Calu3 (cell line): ENCODE results near the gene ARSK. TPM values are rescaled to one million over a fixed set of nuclear protein-coding genes. Genes with fewer than 3 reads are reported as not detected.

Source experiments
- BruUV-seq: library from RNA; stranded (reverse); fragments of 400-500 nt; replicated peaks from 2 replicates; lab custom pipeline; 2021; lab: Mats Ljungman, UMichigan
- CTCF ChIA-PET: fragments of 300-600 bp; sonication (Branson Sonifier 250); formaldehyde crosslinking; loops from one replicate; lab custom pipeline; 2022; ENCODE audit warnings: antibody characterized with exemption; lab: Charles Lee
- DNase-seq: peaks from one replicate; pipeline ENCODE4 v3.0.0; 2022
- H3K27ac Mint-ChIP-seq: one replicate; pipeline ENCODE4 v1.8.0; 2022; ENCODE audit warnings: mixed read lengths; ENCODE audit not compliant: unreplicated experiment
- H3K27me3 Mint-ChIP-seq: one replicate; pipeline ENCODE4 v1.8.0; 2022; ENCODE audit warnings: mixed read lengths; ENCODE audit not compliant: unreplicated experiment
- H3K36me3 Mint-ChIP-seq: one replicate; pipeline ENCODE4 v1.8.0; 2022; ENCODE audit warnings: mild to moderate bottlenecking, moderate library complexity, mixed read lengths; ENCODE audit not compliant: insufficient read depth, unreplicated experiment
- H3K4me1 Mint-ChIP-seq: one replicate; pipeline ENCODE4 v1.8.0; 2022; ENCODE audit warnings: mild to moderate bottlenecking, low read depth, mixed read lengths; ENCODE audit not compliant: unreplicated experiment
- H3K4me3 Mint-ChIP-seq: one replicate; pipeline ENCODE4 v1.8.0; 2022; ENCODE audit warnings: mild to moderate bottlenecking, low read depth, moderate library complexity, mixed read lengths; ENCODE audit not compliant: unreplicated experiment
- H3K9me3 Mint-ChIP-seq: one replicate; pipeline ENCODE4 v1.8.0; 2022; ENCODE audit warnings: low read depth, mixed read lengths; ENCODE audit not compliant: unreplicated experiment
- intact Hi-C: fragments of 100-400 bp; cut with micrococcal nuclease; formaldehyde crosslinking; loops from one replicate; pipeline ENCODE4 v1.10.0; 2022; ENCODE audit not compliant: unreplicated experiment
- total RNA-seq: library from RNA; stranded (reverse); gene quantifications from 2 replicates; pipeline ENCODE4 v1.2.3, GENCODE V29; 2022
- TF ChIP-seq, protein P1 (sequence below): fragments of 200-600 bp; IDR thresholded peaks from one replicate; pipeline ENCODE4 v1.8.0; 2022; ENCODE audit warnings: antibody characterized with exemption; ENCODE audit not compliant: unreplicated experiment

The ARSK gene
- total RNA-seq, 1 experiment from 2014 or later: 6.6 TPM

DNA sequence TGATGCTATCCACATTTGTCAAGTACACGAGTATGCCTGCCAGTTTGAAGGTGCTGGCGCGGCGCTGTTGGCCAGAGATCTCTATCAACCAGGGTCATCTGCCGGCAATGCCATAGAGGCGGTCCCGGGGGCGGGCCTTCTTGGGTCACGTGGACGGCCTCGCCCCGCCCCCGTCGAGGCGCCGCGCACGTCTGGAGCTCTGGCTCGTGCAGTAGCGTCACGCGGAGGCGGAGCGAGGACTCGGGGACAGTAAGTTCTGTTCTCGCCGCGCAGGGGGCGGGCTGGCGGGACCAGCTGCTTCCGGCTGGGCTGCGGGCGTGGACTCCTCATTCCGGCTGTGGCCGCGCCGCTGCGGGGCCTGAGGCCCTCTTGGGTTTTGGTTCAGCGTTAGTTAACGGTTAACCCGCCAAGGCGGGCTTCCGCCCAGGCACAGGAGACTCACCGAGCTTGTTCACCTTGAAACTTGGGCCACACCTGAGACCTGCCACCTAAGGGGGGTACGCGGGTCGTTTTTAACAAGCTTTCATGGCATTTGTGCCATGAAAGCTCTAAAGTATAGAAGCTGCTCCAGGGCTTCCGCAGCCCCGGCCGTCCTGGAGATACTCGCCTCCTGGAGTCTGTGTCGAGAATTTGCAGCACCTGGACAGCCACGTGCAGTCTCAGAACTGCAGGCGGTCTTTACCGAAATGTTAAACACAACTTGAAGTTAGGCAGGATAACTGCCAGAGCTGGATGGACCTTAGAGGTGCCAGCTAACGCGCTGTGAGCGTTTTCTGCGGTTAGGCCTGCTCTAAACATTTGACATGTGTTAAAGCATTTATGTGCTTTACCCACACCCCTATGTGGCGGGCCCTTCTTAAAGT lies 91.9 kb downstream of the ARSK start, which contains the start of gene RFESD:
Gene RFESD, plus strand, starts transcription at position 209 of the 863 bp plus-strand sequence. CDS start 5,495 bp downstream, outside the sequence.
- Mint-ChIP-seq H3K4me3 (peak within 1 kb of the TSS; percentile 80), H3K27ac (peak within 1 kb of the TSS; percentile 75), H3K9me3 (no peaks in the 10 kb centered on the region), H3K4me1 (peaks cover 18% of the 10 kb centered on the region), H3K27me3 (no peaks in the 10 kb centered on the region), H3K36me3 (peaks cover 15% of the 10 kb centered on the region)
- TF ChIP-seq, protein P1, sequence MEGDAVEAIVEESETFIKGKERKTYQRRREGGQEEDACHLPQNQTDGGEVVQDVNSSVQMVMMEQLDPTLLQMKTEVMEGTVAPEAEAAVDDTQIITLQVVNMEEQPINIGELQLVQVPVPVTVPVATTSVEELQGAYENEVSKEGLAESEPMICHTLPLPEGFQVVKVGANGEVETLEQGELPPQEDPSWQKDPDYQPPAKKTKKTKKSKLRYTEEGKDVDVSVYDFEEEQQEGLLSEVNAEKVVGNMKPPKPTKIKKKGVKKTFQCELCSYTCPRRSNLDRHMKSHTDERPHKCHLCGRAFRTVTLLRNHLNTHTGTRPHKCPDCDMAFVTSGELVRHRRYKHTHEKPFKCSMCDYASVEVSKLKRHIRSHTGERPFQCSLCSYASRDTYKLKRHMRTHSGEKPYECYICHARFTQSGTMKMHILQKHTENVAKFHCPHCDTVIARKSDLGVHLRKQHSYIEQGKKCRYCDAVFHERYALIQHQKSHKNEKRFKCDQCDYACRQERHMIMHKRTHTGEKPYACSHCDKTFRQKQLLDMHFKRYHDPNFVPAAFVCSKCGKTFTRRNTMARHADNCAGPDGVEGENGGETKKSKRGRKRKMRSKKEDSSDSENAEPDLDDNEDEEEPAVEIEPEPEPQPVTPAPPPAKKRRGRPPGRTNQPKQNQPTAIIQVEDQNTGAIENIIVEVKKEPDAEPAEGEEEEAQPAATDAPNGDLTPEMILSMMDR: peak; percentile 47
- BruUV-seq: TSS peak; percentile 92
- intact Hi-C loops: loop anchor here (5.0 to 10.0 kb wide), 4 partner anchors 86 to 958 kb away; partner anchors contain the start of genes ELL2 and RHOBTB3
- DNase-seq: peak; percentile 100
- CTCF ChIA-PET: interaction anchor here (0.5 to 1.4 kb wide), 13 partner anchors 8 to 1106 kb away, joined by 3 to 7 read pairs (median 4); partner anchors contain the start of gene GLRX

GRCh38 chr5:95647886-95648860 lies 93.3 kb downstream of the ARSK start:
- peaks cover 15% of the 10 kb centered on the region for H3K36me3 Mint-ChIP-seq
- CTCF ChIA-PET: no interaction called here
- H3K9me3 Mint-ChIP-seq: no peaks in the 10 kb centered on the region
- H3K27ac Mint-ChIP-seq: peak overlapping the region; percentile 30
- H3K27me3 Mint-ChIP-seq: no peaks in the 10 kb centered on the region
- no peak for DNase-seq
- no TSS peak for BruUV-seq
- peaks cover 18% of the 10 kb centered on the region for H3K4me1 Mint-ChIP-seq
- no peak overlapping the region for H3K4me3 Mint-ChIP-seq
- TF ChIP-seq, protein P1: no peak
- intact Hi-C loops: loop anchor here (5.0 to 10.0 kb wide), 4 partner anchors 84 to 957 kb away; partner anchors contain the start of genes ELL2 and RHOBTB3

DNA sequence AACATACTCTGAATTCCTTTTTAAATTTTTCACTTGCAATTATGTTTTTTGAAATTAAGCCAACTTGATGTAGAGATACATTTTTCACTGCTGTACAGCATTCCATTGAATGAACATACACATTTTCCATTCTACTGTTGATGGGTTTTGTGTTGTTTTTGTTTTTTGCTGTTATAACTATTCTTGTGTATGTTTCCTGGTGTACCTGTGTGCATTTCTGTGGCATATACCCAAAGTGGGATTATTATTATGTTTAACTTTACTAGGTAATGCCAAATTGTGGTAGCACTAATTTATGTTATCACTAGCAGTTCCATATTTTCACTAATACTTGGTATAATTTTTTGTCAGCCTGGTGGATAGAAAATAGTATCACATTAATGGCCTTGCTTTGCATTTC lies 94.4 kb downstream of the ARSK start:
- no peaks in the 10 kb centered on the region for H3K27me3 Mint-ChIP-seq
- no peak overlapping the region for H3K4me3 Mint-ChIP-seq
- no peak overlapping the region for H3K27ac Mint-ChIP-seq
- no peak for DNase-seq
- H3K9me3 Mint-ChIP-seq: no peaks in the 10 kb centered on the region
- TF ChIP-seq, protein P1: no peak
- H3K4me1 Mint-ChIP-seq: peaks cover 13% of the 10 kb centered on the region
- intact Hi-C loops: loop anchor here (5.0 to 10.0 kb wide), 4 partner anchors 83 to 956 kb away; partner anchors contain the start of genes ELL2 and RHOBTB3
- no TSS peak for BruUV-seq
- peaks cover 13% of the 10 kb centered on the region for H3K36me3 Mint-ChIP-seq
- CTCF ChIA-PET: no interaction called here
